Activated gamma-delta T cell treated with Interleukin-2 at 50 U/mL for 16 hours (primary cell): ENCODE data around the gene DYRK1A.

Experiments
- DNase-seq: peaks from one replicate; pipeline ENCODE4 v3.0.0-alpha.2; 2020

The DYRK1A gene

GRCh38 chr21:37385179-37385765 lies 18.7 kb downstream of the DYRK1A start:
- DNase-seq: no peak

- no peak for DNase-seq
Observed at GRCh38 chr21:37386151-37386550, 19.6 kb downstream of the DYRK1A start.

- DNase-seq: no peak
Observed at GRCh38 chr21:37389456-37389855, 22.9 kb downstream of the DYRK1A start.

GRCh38 chr21:37391666-37392065 lies 25.1 kb downstream of the DYRK1A start:
- DNase-seq: no peak

- DNase-seq: no peak
Observed at GRCh38 chr21:37392441-37392840, 25.9 kb downstream of the DYRK1A start.

- DNase-seq: no peak
Observed at GRCh38 chr21:37393030-37393429, 26.5 kb downstream of the DYRK1A start.

GRCh38 chr21:37393786-37394185 lies 27.2 kb downstream of the DYRK1A start:
- DNase-seq: no peak

- no peak for DNase-seq
Observed at GRCh38 chr21:37395961-37396360, 29.4 kb downstream of the DYRK1A start.

- no peak for DNase-seq
Observed at GRCh38 chr21:37396855-37397254, 30.3 kb downstream of the DYRK1A start.

GRCh38 chr21:37398697-37399096 lies 32.1 kb downstream of the DYRK1A start:
- DNase-seq: no peak

- no peak for DNase-seq
Observed at GRCh38 chr21:37402251-37402867, 35.8 kb downstream of the DYRK1A start.

GRCh38 chr21:37405629-37406028 lies 39.1 kb downstream of the DYRK1A start:
- DNase-seq: no peak

- no peak for DNase-seq
Observed at GRCh38 chr21:37407719-37408420, 41.3 kb downstream of the DYRK1A start.

- no peak for DNase-seq
Observed at GRCh38 chr21:37408464-37409193, 42.1 kb downstream of the DYRK1A start.

- no peak for DNase-seq
Observed at GRCh38 chr21:37410639-37411038, 44.1 kb downstream of the DYRK1A start.

- DNase-seq: no peak
Observed at GRCh38 chr21:37412603-37413360, 46.2 kb downstream of the DYRK1A start.

- DNase-seq: no peak
Observed at GRCh38 chr21:37413553-37414291, 47.1 kb downstream of the DYRK1A start.

GRCh38 chr21:37414292-37415253 lies 48.0 kb downstream of the DYRK1A start:
- DNase-seq: no peak

GRCh38 chr21:37415939-37416338 lies 49.4 kb downstream of the DYRK1A start:
- DNase-seq: no peak

GRCh38 chr21:37416914-37417313 lies 50.3 kb downstream of the DYRK1A start:
- DNase-seq: no peak
